Fibroblast of skin of abdomen (primary cell): Measurements from ENCODE around the gene MIEN1. TPM values are rescaled to one million over a fixed set of nuclear protein-coding genes. Genes with fewer than 3 reads are reported as not detected.
"Not testable (repeated sequence)": the region's sequence is repeated elsewhere in the genome, so short reads cannot be mapped to it uniquely, and the experiment has no call there.

Experiments used
- DNase-seq: peaks from one replicate; pipeline ENCODE4 v3.0.0-alpha.2; 2013
- polyA plus RNA-seq, 2 experiments: library from polyadenylated mRNA; unstranded; fragments of 120-200 nt; gene quantifications; one replicate each; pipeline ENCODE4 v1.2.1, GENCODE V29; 2013; ENCODE audit not compliant: insufficient read length in 2 of 2

The MIEN1 gene, protein sequence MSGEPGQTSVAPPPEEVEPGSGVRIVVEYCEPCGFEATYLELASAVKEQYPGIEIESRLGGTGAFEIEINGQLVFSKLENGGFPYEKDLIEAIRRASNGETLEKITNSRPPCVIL
- polyA plus RNA-seq (2013, experiment 1 of 2; ENCODE audit: insufficient read length), result 51.3 TPM
- 53.2 TPM for polyA plus RNA-seq (2013, experiment 2 of 2; ENCODE audit: insufficient read length)

DNA sequence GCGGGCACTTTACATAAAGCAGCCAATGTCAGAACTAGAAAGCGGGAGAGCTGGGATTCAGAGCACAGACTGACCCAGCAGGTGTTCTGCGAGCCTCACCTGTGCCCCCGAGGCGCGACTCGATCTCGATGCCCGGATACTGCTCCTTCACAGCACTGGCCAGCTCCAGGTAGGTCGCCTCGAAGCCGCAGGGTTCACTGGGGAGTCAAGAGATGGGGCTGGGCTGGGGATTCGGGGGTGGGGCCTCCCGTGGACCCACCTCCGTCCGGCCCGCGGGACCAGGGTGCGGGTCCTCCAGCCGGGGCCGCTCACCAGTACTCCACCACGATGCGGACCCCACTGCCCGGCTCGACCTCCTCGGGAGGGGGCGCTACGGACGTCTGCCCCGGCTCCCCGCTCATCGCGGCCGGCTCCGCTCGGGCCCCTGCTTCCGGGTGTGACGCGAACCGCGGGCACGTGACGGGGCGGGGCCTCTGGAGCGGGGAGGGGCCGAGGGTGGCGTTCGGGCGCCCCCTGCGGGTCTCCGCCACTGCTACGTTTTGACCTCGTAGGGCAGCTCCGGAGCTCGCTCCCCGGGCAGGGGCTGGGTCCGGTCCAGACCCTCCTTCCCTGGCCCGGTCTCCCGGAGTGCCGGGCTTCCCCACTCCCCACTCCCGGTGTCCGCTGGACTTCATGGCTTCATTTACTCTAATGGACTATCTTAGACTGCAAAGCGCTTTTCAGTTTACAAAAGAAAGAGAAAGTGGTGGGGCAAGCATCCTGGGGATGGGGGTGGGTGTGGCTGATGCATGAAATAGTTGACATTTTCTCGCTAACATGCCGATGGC is at the start of gene MIEN1:
TSS of gene MIEN1 (minus strand) at position 438 of the 827 bp plus-strand sequence. CDS start at position 401, 37 bp downstream.
- DNase-seq, result peak; percentile 78

DNA sequence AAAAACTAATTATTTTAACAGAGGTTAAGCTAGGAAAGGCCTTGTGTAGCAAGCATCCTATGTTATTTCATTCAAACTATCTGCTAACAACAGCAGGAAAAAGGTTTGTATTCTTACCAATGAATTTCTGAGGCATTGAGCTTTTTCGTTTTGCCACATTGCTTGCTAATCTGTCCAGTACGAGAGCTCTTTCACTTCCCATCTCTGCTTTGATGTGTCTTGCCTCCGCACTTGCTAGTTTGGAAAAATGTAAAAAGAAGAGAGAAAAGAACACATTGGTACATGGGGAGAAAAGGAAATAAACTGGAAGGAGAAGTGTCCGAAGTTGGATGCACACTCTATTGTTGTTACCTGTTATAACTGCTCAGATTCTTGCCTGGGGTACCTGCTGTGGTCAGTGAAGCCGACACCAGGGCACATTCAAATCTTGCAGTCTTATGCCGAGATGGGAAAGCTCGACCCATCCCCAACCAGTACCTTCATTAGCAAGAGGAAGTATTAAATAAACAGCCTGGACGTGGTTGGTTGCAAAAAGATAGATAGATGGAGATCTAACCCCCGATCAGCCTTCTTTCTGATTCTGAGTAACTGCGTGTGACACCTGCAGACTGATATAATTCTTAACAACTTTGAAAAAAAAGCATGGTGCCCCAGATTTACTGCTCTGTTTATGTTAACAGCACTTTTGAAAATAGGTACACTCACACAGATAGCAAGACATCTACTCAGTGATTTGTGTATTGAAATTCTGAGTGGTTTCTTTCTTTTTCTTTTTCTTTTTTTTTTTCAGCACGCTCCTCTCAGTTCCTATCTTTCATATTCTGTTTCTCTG is 47.4 kb upstream of the MIEN1 start:
- no peak for DNase-seq

DNA sequence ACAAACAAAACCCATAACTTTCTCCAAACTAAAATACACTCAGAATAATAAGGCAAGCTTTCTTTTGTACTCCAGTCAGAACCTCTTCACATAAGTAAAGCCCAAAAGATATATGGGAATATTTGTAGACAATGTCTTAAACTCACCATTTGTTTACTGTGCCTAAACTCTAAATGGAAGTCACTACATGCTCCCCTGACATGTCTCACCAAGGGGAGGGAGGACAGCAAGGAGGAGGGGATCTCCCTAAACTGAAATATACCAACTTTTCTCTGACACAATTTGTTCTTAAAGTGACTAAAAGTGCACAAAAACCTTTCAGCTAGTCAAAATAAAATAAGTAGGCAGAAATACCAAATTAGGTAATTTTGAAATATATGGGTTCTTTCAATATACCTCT is 45.9 kb upstream of the MIEN1 start:
- no peak for DNase-seq

DNA sequence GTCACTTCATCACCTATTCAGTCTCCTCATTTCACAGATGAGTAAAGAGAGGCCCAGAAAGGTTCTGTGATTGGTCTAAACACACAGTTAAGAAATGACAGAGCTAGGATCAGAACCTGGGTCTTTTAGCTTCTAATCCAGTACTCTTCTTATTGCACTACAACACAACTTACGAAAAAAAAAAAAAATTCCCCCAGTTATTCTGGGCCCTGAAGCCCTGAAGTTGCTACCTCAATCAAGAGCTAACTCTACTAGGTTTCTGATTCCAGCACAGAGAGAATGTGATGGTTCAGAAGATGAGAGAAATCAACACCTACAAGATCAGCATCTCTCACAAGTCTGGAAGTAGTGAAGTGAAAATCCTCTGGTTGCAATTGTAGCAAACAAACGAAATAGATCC is 44.7 kb upstream of the MIEN1 start:
- DNase-seq, result no peak

DNA sequence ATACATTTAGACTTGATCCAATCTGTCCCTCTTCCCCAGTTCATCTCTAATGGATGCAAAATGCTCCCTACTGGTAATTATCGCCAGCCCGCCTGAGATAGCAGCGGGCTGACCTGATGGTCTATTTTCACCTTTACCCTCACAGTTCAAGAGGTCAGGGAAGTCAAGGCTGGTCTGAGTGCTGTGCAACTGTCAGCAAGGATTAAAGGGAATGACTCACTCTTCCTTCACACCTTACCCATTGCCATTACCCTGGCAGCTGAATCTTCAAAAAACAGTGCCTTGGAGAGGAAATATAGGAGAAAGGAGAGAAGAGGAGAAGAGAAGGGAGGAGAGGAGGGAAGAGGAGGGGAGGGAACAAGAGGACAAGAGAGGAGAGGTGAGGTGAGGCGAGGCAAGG is 43.7 kb upstream of the MIEN1 start:
- no peak for DNase-seq

DNA sequence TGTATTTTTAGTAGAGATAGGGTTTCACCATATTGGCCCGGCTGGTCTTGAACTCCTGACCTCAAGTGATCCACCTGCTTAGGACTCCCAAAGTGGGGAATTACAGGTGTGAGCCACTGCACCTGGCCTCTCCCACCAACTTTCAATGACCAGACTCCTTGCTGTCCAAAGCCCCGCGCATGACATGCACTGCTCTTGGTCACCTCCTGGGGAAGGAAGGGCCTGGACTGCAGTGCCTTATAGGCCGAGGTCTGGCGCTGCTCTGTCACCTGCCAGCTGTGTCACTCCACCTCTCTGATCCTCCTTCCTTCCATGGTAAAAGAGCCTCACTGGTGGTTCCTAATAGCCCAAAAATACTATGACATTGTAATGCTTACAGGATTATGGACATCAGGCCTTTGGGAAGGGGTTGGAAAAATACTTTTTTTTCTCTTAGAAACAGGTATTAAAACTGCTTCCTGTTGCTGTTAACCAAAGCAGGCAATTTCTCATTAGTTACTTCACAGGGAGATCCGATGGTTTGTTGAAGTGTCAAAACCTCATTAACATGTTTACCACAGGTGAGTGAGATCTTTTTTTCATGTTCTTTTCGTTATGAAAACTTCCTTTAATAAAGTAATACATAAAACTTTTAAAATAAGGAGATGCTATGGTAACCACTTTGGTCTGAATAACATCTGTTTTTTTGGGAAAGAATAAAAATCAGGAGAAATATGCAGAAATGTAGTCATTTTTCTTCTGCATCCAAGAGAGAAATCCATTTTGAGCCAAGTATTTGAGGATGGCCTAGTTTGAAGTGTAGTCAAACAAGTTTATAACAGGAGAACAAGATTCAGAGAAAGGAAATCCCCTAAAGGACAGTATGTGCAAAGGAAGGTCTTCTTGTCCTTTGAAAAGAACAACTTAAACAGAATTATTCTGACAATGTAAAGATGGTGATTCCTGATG is 42.9 kb upstream of the MIEN1 start:
- no peak for DNase-seq

DNA sequence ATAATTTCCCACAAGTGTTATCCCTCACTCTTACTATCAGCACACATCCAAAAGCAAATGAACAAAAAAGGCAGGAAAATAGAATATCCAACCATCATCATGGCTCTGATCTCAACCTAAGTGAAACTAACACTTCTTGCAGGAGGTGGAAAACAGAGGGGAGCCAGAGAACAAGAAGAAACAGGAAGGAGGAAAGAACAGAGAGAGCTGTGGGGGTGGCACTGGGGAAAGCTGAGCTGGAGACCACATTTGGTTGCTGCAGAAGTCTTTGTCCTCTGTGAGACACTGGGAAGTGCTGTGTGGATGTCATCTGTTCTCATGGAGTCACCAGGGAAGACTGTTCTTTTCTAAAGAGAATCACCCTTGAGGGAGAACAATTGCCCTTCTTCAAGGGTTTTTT is 42.1 kb upstream of the MIEN1 start:
- DNase-seq, result no peak

DNA sequence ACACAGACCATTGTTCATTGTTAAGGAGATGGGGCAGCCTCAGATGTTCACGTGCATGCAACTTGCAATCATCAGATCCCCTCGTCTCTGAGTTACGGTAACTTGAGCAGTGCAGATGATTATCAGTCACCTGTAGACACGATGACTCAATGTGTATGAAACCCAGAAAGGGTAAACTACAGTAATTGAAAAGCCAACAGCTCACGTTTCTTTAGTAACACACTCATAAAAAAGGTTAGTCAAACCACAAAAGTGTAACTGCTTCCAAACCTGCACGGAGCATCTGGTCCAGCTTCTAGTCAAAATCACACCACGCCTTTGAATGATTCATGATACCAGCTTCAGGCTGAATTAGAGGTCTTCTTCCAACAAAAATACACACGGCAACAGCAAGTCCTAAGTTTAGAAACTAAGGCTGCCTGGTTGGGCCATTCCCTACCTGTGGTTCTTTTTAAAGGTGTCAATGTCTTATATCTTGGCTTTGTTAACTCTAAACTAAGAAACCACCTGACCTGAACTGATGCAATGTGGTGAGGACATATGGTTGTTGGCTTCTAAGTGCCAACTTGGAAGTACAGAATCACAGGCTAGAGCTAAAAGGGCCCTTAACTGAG is 39.7 kb upstream of the MIEN1 start:
- DNase-seq, result peak; percentile 33

DNA sequence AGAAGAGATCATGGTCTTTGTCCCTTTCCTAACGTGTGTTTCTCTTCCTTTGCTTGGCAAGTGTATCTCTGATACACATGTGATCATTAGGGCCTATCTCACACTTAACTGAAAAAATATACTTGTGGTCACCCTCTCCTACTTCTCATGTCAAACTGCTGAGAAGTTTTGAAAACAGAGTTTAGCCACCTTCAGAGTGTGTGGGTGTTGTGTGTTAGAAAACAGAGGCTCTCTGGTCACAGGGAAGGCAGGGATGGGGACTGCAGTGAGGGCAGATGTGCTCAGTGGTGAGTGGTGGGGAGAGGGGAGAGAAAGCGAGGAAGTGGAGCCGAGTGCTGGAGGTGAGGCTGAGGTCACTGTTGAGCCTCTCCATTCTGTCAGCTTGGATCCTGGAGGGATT is 36.8 kb upstream of the MIEN1 start:
- DNase-seq, result no peak

DNA sequence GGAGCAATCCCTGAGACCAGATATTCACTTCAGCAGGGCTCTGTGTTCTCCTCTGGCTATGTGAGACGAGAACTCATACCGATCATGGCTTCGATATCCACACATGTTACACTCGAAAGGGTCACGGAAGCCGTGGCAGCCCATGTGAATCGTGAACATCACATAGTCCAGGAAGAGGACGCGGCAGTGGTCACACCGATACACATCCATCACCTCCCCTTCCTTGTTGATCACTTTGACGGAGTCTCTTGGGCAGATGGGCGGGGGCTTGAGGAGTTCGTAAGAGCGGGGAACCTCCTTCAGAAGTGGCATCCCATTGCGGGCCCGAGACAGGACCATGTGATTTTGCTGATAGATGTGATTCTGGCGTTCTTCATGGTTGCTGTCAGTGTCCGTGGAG is 35.4 kb upstream of the MIEN1 start:
- DNase-seq, result no peak

DNA sequence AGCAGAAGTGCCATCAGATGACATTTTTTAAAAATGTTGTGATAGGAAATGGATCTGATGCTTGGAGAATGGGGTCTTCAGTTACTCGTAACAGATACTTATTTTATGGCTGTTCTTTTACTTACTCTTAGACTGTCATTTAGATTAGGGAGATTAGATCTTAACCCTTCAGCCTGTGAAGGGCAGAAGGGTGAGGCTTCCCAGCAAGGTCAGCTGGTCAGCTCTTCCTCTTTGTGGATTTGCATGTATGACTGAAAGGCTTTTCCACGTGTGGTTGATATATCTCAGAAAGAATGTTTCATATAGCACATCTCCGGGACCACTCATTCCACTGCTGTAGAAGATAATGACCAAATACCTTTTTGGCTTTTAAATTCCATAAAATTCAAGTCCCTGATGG is 34.8 kb upstream of the MIEN1 start:
- no peak for DNase-seq

DNA sequence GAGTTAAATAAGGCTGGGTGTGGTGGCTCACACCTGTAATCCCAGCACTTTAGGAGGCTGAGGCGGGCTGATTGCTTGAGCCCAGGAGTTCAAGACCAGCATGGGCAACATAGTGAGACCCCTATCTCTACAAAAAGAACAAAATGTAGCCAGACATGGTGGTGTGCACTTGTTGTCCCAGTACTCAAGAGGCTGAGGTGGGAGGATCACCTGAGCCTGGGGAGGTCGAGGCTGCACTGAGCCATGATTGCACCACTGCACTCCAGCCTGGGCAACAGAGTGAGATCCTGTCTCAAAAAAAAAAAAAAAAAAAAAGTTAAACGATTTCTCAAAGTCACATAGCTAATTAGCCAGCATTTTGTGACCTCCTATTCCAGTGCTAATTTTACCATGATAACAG is 33.8 kb upstream of the MIEN1 start:
- not testable (repeated sequence) for DNase-seq

DNA sequence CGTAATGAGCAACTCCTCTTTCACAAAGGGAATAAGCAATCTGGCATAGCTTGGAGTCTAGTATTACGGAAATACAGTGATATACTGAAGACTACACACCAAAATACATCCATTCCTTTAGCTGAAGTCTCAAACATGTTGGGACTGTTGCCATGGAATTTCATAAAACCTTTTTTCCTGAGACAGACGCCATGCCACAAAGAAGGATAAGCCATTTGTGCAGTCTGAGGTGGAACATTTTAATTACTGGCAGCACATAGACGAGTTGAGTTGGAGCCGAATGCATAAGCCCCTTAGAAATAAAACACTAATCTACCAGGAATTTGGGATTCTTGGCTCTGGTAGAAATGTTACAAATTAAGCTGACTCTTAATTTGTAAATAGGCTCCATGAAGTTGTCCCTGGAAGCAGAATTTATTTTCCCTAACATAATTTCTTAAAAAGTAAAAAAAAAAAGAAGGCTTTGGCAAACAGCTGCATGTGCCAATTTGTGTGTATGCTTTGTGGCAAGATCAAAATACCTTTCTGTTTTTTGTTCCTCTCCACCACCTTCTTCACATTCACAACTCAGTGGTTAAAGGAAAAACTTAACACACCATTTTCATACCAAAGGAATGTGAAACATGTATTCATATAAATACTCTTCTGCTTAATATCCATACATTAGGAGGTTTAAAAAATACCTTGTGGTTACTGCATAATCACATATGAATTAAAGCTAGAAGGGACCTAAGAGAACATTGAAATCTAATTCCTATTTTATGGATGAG is 32.9 kb upstream of the MIEN1 start:
- DNase-seq, result peak; percentile 93

DNA sequence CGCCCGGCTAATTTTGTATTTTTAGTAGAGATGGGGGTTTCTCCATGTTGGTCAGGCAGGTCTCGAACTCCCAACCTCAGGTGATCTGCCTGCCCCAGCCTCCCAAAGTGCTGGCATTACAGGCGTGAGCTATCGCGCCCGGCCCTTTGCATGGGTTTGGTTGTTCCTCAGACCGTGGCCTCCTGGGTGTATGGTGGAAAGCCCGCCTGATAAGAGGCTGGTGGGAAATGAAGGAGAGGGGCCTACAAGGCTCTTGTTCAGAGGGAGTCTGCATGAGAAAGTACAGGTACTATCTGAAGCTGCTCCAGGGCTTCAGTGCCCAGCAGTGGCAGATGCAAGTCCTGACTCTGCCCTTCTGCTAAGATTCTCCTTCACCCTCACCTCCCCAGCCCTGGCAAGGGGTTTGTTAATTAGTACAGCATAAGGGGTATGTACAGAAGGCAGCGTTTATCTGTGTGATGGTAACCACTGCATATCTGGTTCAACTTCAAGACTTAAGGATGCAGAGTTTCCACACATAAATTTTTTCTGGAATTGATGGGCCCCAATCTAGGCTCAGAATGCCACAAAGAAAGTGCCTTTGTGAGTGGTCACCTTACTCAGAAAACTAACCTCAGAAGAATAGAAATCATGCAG is 31.6 kb upstream of the MIEN1 start:
- DNase-seq, result peak; percentile 37

DNA sequence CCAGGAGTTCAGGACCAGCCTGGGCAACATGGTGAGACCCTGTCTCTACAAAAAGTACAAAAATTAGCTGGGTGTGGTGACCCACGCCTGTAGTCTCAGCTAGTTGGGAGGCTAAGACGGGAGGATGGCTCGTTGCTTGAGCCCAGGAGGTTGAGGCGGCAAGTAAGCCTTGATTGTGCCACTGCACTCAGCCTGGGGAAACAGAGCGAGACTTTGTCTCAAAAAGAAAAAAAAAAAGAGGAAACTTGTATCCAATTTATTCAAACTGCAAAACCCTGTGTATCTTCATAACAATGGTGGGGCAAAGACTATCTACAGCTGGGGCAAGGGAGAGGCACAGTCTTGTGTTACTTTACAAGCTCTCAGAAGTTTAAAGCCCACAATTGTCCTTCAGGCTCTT is 28.9 kb upstream of the MIEN1 start:
- DNase-seq, result no peak

DNA sequence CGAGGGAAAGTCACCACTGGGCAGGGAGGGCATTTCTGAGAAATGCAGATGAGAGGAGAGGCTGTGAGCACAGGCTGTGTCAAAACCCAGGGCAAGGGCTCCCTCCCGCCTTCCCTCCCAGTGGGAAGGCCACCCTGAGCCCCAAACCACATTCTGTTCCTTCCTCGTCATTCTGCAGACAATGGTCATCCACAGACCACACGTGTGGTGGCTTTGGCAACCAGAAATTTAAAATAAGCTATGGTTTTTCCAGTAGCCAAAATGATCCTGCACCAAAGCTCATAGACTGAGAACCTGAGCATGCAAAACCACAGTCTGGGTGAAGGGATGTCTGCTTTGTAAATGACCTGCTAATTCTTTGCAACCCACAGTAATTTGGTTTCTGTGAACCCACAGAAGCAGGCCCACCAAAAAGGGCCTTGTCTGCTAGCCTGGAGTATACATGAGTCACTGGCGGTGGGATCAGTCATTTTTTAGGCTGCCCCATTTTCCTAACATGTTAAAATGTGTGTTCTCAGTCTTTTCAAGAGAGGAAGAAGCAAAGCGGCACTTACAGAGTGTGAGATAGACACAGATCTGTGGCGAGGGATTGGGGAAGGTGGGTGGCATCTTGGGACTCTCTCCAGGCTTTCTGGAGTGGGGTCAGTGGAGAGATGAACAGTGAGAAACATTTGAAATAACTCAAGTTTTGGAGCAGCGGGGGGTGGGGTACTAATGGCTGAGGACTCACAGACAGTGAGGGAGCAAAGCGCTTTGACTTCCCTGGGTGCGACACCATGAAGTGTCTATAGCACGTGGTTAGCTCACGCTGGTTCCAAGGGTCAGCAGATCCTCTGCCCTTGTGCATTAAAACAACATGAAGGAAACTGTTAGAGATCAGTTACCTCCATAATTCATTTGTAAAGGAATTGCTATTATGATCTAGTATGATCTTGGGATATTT is 27.9 kb upstream of the MIEN1 start:
- DNase-seq, result peak; percentile 80

DNA sequence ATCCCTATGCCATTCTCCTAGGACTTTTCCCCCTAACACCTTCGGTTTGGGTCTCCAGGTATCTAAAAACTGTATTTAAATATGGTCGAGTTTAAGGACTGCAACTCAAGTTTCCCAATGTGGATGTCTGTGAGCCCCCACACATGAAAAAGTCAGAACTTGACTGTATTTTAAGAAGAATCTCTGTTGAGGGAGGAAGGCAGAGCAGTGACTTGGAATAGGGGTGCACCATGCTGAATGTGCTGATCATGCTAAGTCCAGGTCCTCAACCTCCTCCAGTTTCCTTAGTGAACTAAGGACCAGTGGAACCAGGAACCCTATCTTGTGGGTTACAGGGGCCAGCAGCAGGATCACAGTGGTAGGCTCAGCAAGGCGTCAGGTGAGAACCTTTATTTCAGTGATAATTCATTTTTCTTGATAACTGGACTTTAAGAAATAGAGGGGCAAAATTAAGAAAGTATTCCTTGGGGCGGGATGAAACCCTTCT is 26.9 kb upstream of the MIEN1 start:
- no peak for DNase-seq

DNA sequence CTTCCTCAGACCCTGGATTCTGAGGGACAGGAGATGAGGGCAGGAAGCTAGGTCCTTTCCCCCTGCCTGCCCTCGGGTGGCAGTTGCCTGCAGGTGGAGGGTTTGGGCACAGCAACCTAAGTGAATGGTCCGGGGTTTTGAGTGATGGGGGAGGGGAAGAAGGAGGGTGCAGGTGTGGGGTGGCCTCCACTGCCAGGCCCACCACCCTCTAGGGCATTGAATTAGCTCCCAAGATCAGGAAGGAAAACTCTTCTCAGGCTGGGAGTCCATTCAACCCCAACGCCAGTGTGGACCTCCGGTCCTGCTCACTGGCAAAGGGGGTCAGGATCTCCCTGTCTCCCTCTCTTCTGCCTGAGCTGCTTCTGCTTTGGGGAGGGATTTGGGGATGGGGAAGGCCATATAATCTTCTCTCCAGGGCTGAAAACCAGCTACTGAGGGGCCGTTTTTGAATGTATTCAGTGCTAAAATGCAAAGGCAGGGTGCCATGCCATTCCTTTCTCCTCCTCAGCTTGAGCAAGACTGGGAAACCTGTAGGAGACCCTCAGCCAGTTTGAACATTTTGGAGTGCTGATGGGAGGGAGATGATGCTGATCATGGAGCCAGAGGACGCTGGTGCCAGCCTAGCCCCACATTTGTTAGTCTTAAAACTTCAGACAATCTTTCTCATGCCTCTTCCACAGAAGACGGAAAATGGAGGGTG is 26.2 kb upstream of the MIEN1 start:
- DNase-seq, result no peak
